H1 (cell line): ENCODE data around the gene SLC1A7.

Source experiments
- CBX8 ChIP-seq: fragments of 300-800, 300-1000 bp; sonication (generic); IDR thresholded peaks from 2 replicates; pipeline ENCODE4 v1.7.1; 2016; ENCODE audit warnings: low read depth, low read length, borderline replicate concordance
- CREB1 ChIP-seq: IDR thresholded peaks from 2 replicates; pipeline ENCODE4 v1.6.1; 2012; ENCODE audit warnings: inconsistent platforms
- CTBP2 ChIP-seq: IDR thresholded peaks from 2 replicates; pipeline ENCODE4 v1.7.0; 2011; ENCODE audit warnings: borderline replicate concordance, mild to moderate bottlenecking, moderate library complexity, mixed read lengths, low read length; ENCODE audit not compliant: insufficient read depth, insufficient read length
- EZH2 ChIP-seq: fragments of 200-600 bp; sonication (generic); IDR thresholded peaks from 2 replicates; pipeline ENCODE4 v1.7.1; 2012; ENCODE audit warnings: low read depth, mild to moderate bottlenecking, moderate library complexity, low read length, inconsistent platforms; ENCODE audit not compliant: severe bottlenecking
- FOSL1 ChIP-seq: IDR thresholded peaks from 2 replicates; pipeline ENCODE4 v1.6.1; 2011; ENCODE audit warnings: mild to moderate bottlenecking, low read depth, low read length, moderate library complexity; ENCODE audit not compliant: insufficient read depth
- GABPA ChIP-seq: IDR thresholded peaks from 2 replicates; pipeline ENCODE4 v1.6.1; 2011; ENCODE audit warnings: mild to moderate bottlenecking, low read length, moderate library complexity, borderline replicate concordance; ENCODE audit not compliant: insufficient read depth
- MAFK ChIP-seq: IDR thresholded peaks from 2 replicates; pipeline ENCODE4 v1.6.1; 2012; ENCODE audit warnings: low read depth, mild to moderate bottlenecking, improper control_type of control experiment, low read length
- MAX ChIP-seq: IDR thresholded peaks from 2 replicates; pipeline ENCODE4 v1.6.1; 2012; ENCODE audit warnings: inconsistent platforms
- POLR2A ChIP-seq, 2 experiments: IDR thresholded peaks; 1 replicate in 1 of 2; 2 replicates in 1 of 2; pipeline ENCODE4 v1.6.1; 2011; ENCODE audit warnings: low read depth in 2 of 2, low read length in 2 of 2, mild to moderate bottlenecking in 2 of 2; ENCODE audit errors: control extremely low read depth in 1 of 2
- SP1 ChIP-seq: IDR thresholded peaks from 2 replicates; pipeline ENCODE4 v1.6.1; 2011; ENCODE audit warnings: low read depth, low read length
- SUZ12 ChIP-seq: fragments of 200-600 bp; sonication (generic); IDR thresholded peaks from 2 replicates; pipeline ENCODE4 v1.6.1; 2012; ENCODE audit warnings: mild to moderate bottlenecking, inconsistent platforms, low read length, moderate library complexity, mixed read lengths
- YY1 ChIP-seq: IDR thresholded peaks from 2 replicates; pipeline ENCODE4 v1.6.1; 2011; ENCODE audit warnings: low read depth, mild to moderate bottlenecking, low read length
- TF ChIP-seq, protein P1 (sequence below), 3 experiments: IDR thresholded peaks; 1 replicate in 2 of 3; 2 replicates in 1 of 3; pipeline versions ENCODE4 v1.5.1 to v1.6.1; 2011; ENCODE audit warnings: low read length in 3 of 3, mild to moderate bottlenecking in 3 of 3, inconsistent platforms in 2 of 3, low read depth in 1 of 3, moderate library complexity in 1 of 3; ENCODE audit not compliant: insufficient read depth in 1 of 3; ENCODE audit errors: control extremely low read depth in 1 of 3
- TF ChIP-seq, protein P2 (sequence below): IDR thresholded peaks from 2 replicates; pipeline ENCODE4 v1.6.1; 2012; ENCODE audit warnings: low read length, inconsistent platforms

GRCh38 chr1:53162621-53163020, 20.2 kb upstream of the SLC1A7 start:
- TF ChIP-seq, protein P1, sequence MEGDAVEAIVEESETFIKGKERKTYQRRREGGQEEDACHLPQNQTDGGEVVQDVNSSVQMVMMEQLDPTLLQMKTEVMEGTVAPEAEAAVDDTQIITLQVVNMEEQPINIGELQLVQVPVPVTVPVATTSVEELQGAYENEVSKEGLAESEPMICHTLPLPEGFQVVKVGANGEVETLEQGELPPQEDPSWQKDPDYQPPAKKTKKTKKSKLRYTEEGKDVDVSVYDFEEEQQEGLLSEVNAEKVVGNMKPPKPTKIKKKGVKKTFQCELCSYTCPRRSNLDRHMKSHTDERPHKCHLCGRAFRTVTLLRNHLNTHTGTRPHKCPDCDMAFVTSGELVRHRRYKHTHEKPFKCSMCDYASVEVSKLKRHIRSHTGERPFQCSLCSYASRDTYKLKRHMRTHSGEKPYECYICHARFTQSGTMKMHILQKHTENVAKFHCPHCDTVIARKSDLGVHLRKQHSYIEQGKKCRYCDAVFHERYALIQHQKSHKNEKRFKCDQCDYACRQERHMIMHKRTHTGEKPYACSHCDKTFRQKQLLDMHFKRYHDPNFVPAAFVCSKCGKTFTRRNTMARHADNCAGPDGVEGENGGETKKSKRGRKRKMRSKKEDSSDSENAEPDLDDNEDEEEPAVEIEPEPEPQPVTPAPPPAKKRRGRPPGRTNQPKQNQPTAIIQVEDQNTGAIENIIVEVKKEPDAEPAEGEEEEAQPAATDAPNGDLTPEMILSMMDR (IDR thresholded peaks at IDR 0.05; ENCODE audit: control extremely low read depth in 1 of 3, insufficient read depth in 1 of 3, low read depth in 1 of 3, low read length in 3 of 3), result no peak
- no peak for TF ChIP-seq EZH2
- TF ChIP-seq CTBP2, result no peak
- TF ChIP-seq FOSL1, result no peak
- TF ChIP-seq YY1, result no peak
- no peak for TF ChIP-seq CREB1
- no peak for TF ChIP-seq POLR2A (IDR thresholded peaks at IDR 0.05; ENCODE audit: control extremely low read depth in 1 of 2, low read depth in 2 of 2, low read length in 2 of 2)
- TF ChIP-seq SP1, result no peak
- TF ChIP-seq GABPA, result no peak
- no peak for TF ChIP-seq MAFK
- TF ChIP-seq, protein P2, sequence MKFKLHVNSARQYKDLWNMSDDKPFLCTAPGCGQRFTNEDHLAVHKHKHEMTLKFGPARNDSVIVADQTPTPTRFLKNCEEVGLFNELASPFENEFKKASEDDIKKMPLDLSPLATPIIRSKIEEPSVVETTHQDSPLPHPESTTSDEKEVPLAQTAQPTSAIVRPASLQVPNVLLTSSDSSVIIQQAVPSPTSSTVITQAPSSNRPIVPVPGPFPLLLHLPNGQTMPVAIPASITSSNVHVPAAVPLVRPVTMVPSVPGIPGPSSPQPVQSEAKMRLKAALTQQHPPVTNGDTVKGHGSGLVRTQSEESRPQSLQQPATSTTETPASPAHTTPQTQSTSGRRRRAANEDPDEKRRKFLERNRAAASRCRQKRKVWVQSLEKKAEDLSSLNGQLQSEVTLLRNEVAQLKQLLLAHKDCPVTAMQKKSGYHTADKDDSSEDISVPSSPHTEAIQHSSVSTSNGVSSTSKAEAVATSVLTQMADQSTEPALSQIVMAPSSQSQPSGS, result no peak
- no peak for TF ChIP-seq SUZ12
- no peak for TF ChIP-seq MAX
- TF ChIP-seq CBX8, result no peak
